ENCODE data around the gene TDRD7. TPM values are rescaled to one million over a fixed set of nuclear protein-coding genes. Genes with fewer than 3 reads are reported as not detected.
"Not testable (repeated sequence)": the region's sequence is repeated elsewhere in the genome, so short reads cannot be mapped to it uniquely, and the experiment has no call there.

TDRD7 gene
- total RNA-seq, 1 donor from 2014 or later, result 10.6 TPM

DNA sequence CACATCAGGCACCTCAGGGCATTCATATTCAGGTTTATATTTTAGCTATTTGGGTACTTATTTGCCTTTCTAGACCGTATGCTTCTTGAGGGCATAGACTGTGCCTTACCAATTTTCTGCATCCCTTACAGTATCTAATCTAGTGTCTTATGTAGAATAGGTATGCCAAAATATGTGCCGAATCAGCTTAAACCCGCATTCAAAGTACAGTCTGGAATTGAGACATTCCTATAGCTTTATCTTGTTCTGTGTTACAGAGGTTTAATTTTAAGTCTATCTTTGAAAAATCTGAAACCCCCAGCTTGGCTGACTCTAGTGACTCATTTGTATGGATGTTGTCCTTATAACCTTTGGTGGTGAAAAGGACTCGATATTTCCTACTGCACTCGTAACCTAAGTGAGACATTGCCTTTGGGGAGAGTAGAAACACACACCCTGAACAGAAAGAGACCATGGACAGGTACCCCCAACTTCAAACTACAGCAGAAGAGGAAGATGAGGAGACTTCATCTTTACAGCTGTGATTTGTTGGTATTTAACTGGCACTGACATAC, 62.6 kb downstream of the TDRD7 start:
- intact Hi-C loops (cut with micrococcal nuclease), result no loop called here

DNA sequence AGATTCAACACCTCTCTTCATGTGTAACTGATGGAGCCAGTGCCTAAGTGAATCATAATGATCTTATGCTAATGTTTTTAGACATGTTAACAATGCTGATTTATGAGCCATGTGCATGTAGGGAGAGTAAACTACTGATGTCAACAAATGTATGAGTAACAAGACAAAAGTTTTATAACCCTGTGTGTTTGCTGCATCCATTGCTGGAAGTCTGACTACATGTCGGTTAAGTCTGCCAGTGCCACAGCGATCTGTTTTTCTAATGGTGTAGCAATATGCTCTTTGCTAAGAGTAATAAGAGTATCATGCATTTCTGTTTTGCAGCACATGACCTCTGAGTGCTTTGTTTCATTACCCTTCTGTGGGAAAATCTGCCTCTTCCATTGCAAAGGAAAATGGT, 63.2 kb downstream of the TDRD7 start:
- intact Hi-C loops (cut with micrococcal nuclease), result no loop called here

DNA sequence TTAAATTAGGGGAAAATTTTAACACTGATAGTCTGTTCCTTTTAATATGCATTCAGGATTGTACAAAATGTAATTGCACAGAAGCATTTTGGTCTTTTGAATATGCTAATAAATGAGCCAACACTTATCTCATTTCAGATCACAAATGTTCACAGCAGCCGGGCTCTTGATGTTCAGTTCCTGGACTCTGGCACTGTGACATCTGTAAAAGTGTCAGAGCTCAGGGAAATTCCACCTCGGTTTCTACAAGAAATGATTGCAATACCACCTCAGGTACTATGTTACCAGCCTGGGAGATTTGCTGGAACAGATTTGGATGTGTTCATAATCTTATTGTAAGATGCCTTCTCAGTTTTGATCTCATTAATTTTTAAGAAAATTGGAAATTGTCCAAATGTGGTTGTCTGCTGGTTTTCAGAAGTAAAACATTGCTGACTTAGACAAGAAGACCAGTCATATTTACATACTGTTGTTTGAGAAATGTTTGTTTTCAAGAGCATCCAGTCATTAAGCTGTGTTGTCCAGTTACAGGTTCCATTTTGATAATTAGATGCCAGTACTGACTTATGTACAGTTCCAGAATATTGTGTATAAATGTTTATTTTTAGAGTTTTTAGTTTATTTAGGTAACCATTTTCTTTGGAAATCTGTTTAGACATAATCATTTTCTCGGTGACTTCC, 66.5 kb downstream of the TDRD7 start:
- intact Hi-C loops (cut with micrococcal nuclease), result no loop called here

DNA sequence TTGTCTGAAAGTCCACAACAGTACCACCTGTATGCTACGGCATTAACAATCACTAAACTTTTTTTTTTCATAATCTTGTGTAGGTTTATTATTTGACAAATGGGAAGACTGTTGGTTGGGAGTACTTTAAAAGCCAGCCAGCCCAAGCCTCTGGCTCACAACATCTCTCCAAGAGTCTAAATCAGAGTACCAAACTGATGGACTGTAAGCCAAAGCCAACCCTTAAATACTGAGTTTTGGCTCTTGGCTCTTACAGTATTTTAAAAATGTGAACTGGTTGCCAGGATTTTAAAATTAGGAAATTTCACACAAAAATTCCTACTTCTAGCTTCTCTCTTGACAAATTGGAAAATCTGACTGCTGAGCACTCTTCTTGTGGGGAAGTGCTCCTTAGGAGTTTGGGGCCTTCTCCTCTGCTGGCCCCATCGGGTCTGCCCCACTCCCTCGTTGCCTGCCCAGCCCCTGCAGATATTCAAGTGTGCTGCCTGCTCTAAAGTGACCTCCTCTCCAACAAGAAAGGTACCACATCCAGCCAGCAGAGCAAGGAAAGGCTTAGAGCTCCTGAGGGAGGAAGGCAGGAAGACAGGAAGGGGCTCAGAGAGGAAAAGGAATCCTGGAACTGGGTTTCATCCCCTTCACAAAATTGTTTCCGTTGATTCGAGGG, 67.7 kb downstream of the TDRD7 start:
- intact Hi-C loops (cut with micrococcal nuclease), result no loop called here

DNA sequence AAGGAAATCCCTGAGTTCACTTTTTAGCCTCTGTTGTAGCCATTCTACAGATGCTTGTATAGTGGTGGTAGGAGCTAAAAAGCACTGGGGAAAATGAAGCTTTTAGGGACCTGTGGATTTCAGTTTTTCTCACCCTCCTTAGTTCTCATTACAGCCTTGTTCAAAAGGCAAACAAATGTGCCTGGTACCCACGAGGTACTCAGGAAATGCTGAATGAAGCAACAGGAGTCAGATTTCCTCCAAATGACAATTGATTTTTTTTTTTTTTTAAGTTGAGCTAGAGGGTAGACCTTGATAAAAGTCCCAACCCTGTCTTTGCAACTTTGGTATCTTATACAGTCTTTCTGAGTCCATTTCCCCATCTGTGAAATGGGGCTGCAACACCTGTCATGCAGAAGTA, 68.3 kb downstream of the TDRD7 start:
- intact Hi-C loops (cut with micrococcal nuclease), result no loop called here

DNA sequence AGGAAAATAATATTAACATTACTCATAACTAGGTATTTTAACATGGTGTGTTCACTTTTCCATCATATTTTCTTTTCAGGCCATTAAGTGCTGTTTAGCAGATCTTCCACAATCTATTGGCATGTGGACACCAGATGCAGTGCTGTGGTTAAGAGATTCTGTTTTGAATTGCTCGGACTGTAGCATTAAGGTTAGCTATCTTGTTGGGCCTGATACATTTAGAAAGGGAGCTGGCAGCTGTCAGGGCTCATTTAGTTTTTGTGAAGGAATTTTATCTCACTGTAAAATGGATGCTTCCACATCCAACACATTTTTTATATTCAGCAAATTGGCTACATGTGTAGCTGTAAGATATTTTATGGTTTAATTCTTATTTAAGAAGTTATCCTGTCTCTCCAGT, 68.9 kb downstream of the TDRD7 start:
- intact Hi-C loops (cut with micrococcal nuclease), result no loop called here

DNA sequence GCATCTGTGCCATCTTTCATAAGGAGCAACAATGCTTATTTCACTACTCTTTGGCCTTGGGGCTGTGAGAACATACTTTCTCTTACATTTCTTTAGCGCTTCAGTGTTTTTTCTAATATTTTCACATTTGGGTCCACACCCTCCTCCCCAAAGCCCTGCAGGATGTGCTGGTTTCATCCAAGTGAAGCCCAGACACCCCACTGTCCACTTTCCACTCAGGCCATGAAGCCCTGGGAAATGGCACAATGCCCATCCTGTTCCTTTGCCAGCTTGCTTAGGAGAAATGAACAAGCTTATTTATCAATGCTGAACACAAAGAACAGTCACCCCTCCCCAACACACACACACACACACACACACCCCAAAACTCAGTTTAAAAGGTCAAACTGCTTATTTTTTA, 72.2 kb downstream of the TDRD7 start:
- intact Hi-C loops (cut with micrococcal nuclease), result no loop called here

DNA sequence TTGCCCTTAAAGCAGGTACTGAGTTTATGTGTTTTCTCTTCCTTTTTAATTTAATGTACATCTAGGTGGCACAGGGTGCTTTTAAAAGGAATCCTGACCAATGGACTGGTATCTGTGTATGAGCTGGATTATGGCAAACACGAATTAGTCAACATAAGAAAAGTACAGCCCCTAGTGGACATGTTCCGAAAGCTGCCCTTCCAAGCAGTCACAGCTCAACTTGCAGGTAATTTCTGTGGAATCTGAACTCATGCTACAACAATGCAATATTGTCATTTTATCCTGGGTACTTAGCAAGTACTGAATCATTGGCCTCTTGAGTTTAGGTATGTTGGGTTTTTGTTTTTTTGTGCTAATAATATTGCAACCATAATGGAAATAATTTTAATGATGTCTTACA, 75.2 kb downstream of the TDRD7 start:
- intact Hi-C loops (cut with micrococcal nuclease), result no loop called here

DNA sequence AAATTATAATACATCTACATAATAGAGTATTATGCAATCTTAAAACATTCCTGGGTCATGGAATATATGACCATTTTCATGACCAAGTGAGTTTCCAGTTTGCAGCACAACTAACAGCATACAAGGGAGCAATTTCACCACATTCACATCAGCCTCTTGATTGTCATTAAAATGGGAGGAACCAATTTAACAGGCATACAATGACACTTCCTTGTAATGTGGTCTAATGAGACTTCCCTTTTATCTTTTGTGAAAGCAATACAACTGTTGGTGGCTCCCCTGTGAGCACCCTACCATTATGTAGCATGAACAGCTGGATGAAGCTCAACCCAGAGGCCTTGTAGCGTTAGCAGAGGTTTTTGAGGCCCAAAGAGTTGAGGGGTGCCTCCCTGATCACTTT, 76.0 kb downstream of the TDRD7 start:
- intact Hi-C loops (cut with micrococcal nuclease), result no loop called here

DNA sequence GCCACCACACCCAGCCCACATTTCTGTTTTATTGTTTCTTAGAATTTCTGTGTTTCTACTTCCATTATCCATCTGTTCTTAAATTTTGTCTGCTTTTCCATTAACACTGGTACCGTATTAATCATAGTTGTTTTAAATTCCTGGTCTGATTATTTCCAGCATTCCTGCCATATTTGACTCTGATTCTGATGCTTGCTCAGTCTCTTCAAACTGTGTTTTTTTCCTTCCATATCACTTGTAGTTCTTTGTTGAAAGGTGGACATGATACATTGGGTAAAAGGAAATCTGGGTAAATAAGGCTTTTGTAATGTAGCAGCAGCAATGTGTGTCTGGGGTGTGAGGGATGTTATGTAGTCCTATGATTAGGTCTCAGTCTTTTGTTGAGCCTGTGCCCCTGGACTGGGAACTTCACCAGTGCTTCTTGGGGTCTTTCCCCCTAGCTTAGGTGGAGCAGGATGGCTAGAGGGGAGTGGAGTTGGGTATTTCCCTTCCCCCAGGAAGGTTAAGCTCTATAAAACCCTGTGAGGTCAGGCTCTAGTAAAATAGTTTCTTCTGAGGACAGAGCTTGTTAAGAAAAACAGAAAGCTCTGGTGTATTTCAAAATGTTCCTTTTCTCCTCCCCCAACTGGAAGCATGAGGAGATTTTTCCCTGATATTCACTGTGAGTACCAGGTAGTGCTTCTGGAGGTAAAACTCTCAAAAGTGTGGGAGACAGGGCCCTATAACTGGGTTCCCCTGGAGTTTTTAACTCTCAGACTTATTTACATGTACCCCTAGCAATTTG, 79.5 kb downstream of the TDRD7 start:
- intact Hi-C loops (cut with micrococcal nuclease), result no loop called here

DNA sequence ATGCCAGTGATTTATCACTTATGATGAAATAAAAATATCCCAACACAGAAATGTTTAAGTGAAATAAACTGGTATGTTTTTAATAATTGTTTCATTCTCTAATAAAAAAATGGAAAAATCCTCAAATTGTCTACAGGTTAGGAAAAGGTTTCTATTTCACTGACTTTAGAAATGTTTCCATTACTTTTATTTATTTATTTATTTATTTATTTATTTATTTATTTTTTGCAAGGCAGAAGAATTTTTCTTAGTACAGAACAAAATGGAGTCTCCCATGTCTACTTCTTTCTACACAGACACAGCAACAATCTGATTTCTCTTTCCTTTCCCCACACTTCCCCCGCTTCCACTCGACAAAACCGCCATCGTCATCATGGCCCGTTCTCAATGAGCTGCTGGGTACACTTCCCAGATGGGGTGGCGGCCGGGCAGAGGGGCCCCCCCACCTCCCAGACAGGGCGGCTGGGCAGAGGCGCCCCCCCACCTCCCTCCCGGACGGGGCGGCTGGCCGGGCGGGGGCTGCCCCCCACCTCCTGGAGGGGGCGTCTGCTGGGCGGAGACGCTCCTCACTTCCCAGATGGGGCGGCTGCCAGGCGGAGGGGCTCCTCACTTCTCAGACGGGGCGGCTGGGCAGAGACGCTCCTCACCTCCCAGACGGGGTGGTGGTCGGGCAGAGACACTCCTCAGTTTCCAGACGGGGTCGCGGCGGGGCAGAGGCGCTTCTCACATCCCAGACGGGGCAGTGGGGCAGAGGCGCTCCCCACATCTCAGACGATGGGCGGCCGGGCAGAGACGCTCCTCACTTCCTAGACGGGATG, 85.9 kb downstream of the TDRD7 start:
- intact Hi-C loops (cut with micrococcal nuclease), result not testable (repeated sequence)

DNA sequence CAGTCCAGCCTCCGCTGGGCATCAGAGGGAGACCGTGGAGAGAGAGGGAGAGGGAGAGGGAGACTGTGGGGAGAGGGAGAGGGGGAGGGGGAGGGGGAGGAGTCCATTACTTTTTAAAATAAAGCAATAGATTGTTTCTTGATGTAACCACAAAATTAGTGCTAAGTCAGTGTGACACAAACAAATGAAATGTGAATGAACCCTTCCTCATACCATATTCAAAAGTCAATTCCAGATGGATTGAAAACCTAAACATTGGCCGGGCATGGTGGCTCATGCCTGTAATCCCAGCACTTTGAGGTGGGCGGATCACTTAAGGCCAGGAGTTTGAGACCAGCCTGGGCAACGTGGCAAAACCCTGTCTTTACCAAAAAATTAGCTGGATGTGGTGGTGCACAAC, 87.0 kb downstream of the TDRD7 start:
- intact Hi-C loops (cut with micrococcal nuclease), result not testable (repeated sequence)

DNA sequence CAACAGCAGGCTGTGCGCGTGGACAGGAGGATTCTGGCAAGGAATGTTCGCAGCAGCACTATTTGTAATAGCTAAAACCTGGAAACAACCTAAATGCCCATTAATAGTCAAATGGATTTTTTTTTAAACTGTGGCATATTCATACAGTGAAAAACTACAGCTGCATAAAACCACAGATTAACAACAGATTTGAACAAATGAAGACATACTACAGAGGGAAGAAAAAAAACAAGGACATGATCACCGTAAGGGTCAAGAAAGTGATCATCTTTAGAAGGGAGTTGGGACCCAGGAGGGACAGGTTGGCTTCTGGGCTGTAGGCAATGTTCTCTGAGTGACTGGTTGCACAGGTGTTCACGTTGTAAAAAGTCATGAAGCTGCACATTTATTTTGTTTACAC, 88.4 kb downstream of the TDRD7 start:
- intact Hi-C loops (cut with micrococcal nuclease), result loop anchor here (2.0 to 10.0 kb wide), 2 partner anchors 89 to 625 kb away; no protein-coding TSS in a partner anchor

DNA sequence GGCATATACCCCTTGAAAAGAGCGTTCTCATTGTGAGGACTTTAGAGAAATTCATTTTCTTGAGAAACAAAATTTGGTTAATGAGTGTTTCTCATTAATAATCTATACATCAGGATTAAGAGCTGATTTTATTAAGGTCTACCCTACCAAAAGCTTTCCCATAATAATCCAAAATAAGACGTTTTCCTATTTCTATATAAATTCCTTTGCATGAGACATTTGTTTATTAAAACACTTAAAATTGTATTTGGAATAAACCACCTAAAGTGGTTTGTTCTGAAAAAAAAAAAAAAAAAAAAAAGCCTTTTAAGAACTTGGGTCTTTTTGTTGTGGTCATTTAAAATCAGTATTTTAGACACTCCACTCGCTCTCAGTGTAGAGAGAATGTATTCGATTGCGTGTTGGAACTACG, 88.9 kb downstream of the TDRD7 start:
- intact Hi-C loops (cut with micrococcal nuclease), result loop anchor here (2.0 to 10.0 kb wide), 2 partner anchors 90 to 626 kb away; no protein-coding TSS in a partner anchor

DNA sequence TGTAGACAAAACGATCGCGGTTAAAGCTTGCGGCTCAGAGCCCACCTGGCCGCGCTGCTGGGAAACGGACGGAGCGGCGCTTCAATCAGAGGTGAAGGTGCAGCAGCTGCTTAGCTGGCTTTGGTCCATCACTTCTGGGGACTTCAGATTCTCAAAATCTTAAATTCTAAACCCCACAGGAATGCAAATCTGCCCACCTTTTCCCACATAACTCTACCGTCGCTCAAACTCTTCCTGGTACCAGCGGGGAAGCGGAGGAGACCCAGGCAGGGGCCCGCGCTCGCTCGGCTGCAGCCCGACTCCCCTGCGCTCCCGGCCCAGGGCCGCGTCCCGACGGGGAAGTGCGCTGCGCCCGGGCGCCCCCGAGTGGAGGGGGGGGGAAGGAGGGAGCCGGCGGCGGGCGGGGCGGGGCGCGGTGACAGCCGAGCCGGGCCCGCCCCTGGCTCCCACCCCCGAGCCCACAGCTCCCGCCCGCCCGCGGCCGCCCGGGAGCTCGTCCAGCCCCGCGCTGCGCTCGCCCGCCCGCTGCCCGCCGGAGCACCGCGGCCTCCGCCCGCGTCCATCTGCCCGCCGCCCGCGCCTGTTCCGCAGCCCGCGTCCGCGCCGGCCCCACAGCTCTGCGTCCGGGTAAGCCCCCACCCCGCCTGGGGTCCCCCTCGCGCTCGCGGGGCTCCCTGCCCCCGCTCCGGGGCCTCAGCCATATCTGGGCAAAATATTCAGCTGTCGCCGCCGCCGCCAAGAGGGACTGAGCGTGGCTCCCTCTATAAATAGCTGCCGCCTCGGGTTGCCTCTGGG, 89.5 kb downstream of the TDRD7 start, which contains the start of gene TMOD1:
TMOD1 (plus strand) TSS at position 490 of the 795 bp plus-strand sequence. CDS start 22,523 bp downstream, outside the sequence.
- intact Hi-C loops (cut with micrococcal nuclease), result loop anchor here (2.0 to 10.0 kb wide), 2 partner anchors 91 to 627 kb away; no protein-coding TSS in a partner anchor

DNA sequence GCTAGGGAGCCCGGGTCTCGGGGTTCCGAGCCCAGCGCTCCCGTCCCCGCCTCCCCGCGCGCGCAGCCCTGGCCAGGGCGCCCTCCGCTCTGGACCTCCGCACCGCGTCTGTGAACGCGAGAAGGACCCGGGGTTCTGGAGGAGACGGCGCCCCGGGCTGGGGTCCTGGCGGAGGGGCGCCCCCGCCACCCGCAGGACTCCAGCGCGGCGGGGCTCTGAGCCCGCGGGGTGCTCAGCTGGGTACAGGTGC, 90.0 kb downstream of the TDRD7 start:
- intact Hi-C loops (cut with micrococcal nuclease), result loop anchor here (2.0 to 10.0 kb wide), 2 partner anchors 91 to 627 kb away; no protein-coding TSS in a partner anchor

DNA sequence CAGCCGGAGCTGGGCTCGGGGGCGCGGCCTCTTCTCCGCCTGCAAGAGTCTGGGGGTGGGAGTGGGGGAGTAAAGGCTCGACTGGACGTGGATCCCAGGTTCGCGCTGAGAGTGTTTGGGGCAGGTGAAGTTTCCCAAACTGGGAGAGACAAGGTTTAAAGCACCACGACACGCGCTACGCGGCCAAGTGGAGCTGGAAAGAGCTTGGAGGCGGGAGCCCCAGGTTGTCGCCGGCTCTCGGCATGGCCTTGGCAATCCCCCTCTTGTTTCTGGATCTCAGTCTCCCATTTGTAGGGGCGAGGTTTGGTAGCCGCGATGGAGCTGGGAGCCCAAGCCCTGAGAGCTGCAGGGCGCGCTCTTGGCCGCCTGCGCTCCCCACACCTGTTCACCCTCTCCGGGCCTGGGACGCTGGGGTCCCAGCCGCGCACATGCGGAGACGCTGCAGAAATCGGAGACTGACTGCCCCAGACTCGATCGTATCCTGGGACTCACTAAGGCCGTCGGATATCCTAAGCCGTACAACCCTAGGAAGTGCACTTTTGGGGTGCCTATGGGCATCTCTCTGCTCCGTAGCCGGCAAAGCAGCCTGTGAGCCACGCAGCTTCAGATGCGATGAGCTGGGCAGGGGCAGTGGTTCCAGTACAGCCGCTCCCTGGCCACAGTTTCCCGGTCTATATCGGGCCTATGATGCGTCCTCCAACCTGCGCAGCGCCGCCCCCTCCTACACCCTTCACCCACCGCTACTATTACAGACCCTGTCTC, 90.5 kb downstream of the TDRD7 start:
- intact Hi-C loops (cut with micrococcal nuclease), result loop anchor here (10.0 kb wide), 1 partner anchor 628 kb away; no protein-coding TSS in a partner anchor

DNA sequence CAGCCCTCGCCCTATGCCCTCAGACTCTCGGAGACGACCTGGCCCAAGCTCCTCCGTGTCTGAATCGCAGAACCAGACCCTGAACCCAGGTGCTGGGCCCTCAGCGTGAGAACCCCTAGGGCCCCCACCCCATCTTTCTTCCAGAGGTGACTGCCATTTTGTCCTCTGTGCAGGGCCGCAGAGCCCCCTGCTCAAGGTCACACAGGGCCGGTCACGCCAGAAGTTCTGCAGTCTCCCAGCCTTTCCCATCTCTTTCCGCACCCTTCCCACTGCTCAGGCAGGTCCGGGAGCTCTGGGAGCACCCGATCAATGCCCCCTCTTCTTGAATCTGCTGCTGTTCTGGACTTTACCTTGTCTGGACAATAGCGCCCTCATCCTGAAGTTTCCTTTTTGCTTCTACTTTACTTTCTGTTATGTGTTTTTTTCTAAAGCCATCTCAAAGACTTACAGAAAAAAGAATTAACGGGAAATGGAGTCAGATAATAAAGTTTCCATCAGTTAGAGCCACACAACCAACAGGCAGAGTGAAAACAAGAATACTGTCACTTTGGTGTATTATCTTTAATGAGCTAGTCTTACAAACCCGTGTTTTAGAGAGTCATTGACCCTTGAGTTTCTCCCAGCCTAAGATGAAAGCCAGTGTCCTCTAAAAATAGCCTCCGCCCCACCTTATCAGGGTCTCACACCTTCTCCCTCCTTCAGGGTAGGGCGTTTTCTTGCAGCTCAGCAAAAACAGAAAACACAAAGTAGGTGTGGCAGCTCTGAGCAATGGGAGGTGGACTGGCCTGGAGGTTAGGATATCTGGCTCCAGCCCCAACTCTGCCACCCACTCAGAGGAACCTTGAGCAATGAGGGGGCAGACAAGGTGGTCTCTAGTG, 91.3 kb downstream of the TDRD7 start:
- intact Hi-C loops (cut with micrococcal nuclease), result loop anchor here (10.0 kb wide), 1 partner anchor 628 kb away; no protein-coding TSS in a partner anchor

All from T-helper 2 cell treated with Interferon-gamma antibody and Interleukin-4, amounts not matched to agents 100 ng/mL and 5 ng/mL, for 36 hours (primary cell).